H1 (cell line): ENCODE data around the gene CREG2. TPM values are rescaled to one million over a fixed set of nuclear protein-coding genes. Genes with fewer than 3 reads are reported as not detected.

Experiments used
- CTCF ChIA-PET: fragments of 300-600 bp; sonication (Branson Sonifier 250); formaldehyde crosslinking; loops from one replicate; lab custom pipeline; 2021; ENCODE audit not compliant: partially characterized antibody; lab: Charles Lee
- POLR2A ChIA-PET: fragments of 300-600 bp; sonication (Branson Sonifier 250); formaldehyde crosslinking; loops from one replicate; lab custom pipeline; 2021; ENCODE audit warnings: inconsistent platforms; ENCODE audit not compliant: partially characterized antibody; lab: Charles Lee
- DNase-seq, 2 experiments: peaks; one replicate each; pipeline versions ENCODE4 v3.0.0 to v3.0.0-alpha.2; 2010 to 2022; ENCODE audit warnings: low spot score in 2 of 2, low read depth in 1 of 2, mixed read lengths in 1 of 2
- FAIRE-seq: peaks from 2 replicates; lab custom pipeline; 2011; peaks lifted over from hg19 to GRCh38; lab: Jason Lieb, UNC
- H2AFZ ChIP-seq: 2 replicates; pipeline ENCODE4 v1.8.1; 2012; ENCODE audit warnings: low read length, inconsistent platforms
- H2AK5ac ChIP-seq: 2 replicates; pipeline ENCODE4 v1.6.1; 2013; ENCODE audit warnings: low read depth, low read length
- H2BK120ac ChIP-seq: replicated peaks from 2 replicates; pipeline ENCODE3; 2013; ENCODE audit warnings: low read depth, low read length, inconsistent platforms
- H2BK12ac ChIP-seq: 2 replicates; pipeline ENCODE4 v1.6.1; 2013; ENCODE audit warnings: low read depth, low read length
- H2BK15ac ChIP-seq: 2 replicates; pipeline ENCODE4 v1.6.1; 2013; ENCODE audit warnings: low read length
- H2BK20ac ChIP-seq: 2 replicates; pipeline ENCODE4 v1.6.1; 2013; ENCODE audit warnings: low read length
- H2BK5ac ChIP-seq: 2 replicates; pipeline ENCODE4 v1.6.1; 2013; ENCODE audit warnings: low read depth, low read length
- H3K14ac ChIP-seq: 2 replicates; pipeline ENCODE4 v1.6.1; 2013; ENCODE audit warnings: inconsistent platforms; ENCODE audit not compliant: insufficient read length
- H3K18ac ChIP-seq: 2 replicates; pipeline ENCODE4 v1.6.1; 2013; ENCODE audit warnings: low read length; ENCODE audit errors: extremely low read depth
- H3K23ac ChIP-seq: 2 replicates; pipeline ENCODE4 v1.6.1; 2013; ENCODE audit warnings: inconsistent platforms; ENCODE audit not compliant: insufficient read length
- H3K23me2 ChIP-seq: 2 replicates; pipeline ENCODE4 v1.6.1; 2013; ENCODE audit warnings: low read depth, low read length
- H3K27ac ChIP-seq: 2 replicates; pipeline ENCODE4 v1.6.1; 2011; ENCODE audit warnings: low read depth, low read length, inconsistent platforms
- H3K27me3 ChIP-seq, 4 experiments: replicated peaks in 1 of 4; 1 replicate in 1 of 4; 2 replicates in 3 of 4; pipeline versions ENCODE4 v1.6.1 to v1.8.1; 2011 to 2013; ENCODE audit warnings: low read length in 3 of 4, mild to moderate bottlenecking in 3 of 4, inconsistent platforms in 2 of 4, mixed read lengths in 2 of 4, moderate library complexity in 1 of 4; ENCODE audit not compliant: control insufficient read depth in 3 of 4, insufficient read depth in 3 of 4; ENCODE audit errors: extremely low read depth in 1 of 4
- H3K36me3 ChIP-seq, 4 experiments: 2 replicates each; pipeline versions ENCODE4 v1.6.1 to v1.8.1; 2011 to 2013; ENCODE audit warnings: mild to moderate bottlenecking in 4 of 4, low read length in 3 of 4, moderate library complexity in 2 of 4, control low read depth in 1 of 4, inconsistent platforms in 1 of 4; ENCODE audit not compliant: insufficient read depth in 4 of 4, control insufficient read depth in 2 of 4
- H3K4ac ChIP-seq: replicated peaks from 2 replicates; pipeline ENCODE3; 2013; ENCODE audit warnings: low read length, low read depth, mixed read lengths, inconsistent platforms; ENCODE audit not compliant: insufficient read length
- H3K4me1 ChIP-seq, 4 experiments: replicated peaks in 1 of 4; 1 replicate in 1 of 4; 2 replicates in 3 of 4; pipeline versions ENCODE4 v1.6.1 to v1.8.1; 2011 to 2013; ENCODE audit warnings: low read length in 3 of 4, inconsistent platforms in 2 of 4, mixed read lengths in 1 of 4; ENCODE audit not compliant: insufficient read depth in 4 of 4, control insufficient read depth in 3 of 4
- H3K4me2 ChIP-seq, 2 experiments: 2 replicates each; pipeline versions ENCODE4 v1.6.1 to v1.8.1; 2011 to 2013; ENCODE audit warnings: low read depth in 2 of 2, low read length in 2 of 2, control low read depth in 1 of 2, inconsistent platforms in 1 of 2, mild to moderate bottlenecking in 1 of 2; ENCODE audit not compliant: insufficient read depth in 1 of 2
- H3K4me3 ChIP-seq, 4 experiments: fragments of 200-600, 300-600 bp in 1 of 4; sonication (generic), shearing (Covaris generic), sonication (Bioruptor Twin) in 1 of 4; 2 replicates each; pipeline versions ENCODE4 v1.5.1 to v1.8.1; 2011 to 2016; ENCODE audit warnings: low read length in 4 of 4, low read depth in 3 of 4, control low read depth in 2 of 4, inconsistent platforms in 2 of 4, mild to moderate bottlenecking in 2 of 4, mixed read lengths in 1 of 4, moderate library complexity in 1 of 4; ENCODE audit not compliant: insufficient read depth in 2 of 4; ENCODE audit errors: extremely low read depth in 1 of 4
- H3K56ac ChIP-seq: replicated peaks from 2 replicates; pipeline ENCODE3; 2013; ENCODE audit warnings: low read depth, mild to moderate bottlenecking, mixed read lengths, low read length, inconsistent platforms; ENCODE audit not compliant: insufficient read length
- H3K79me1 ChIP-seq: 2 replicates; pipeline ENCODE4 v1.6.1; 2013; ENCODE audit warnings: low read depth, low read length, control low read depth
- H3K79me2 ChIP-seq, 2 experiments: 2 replicates each; pipeline versions ENCODE4 v1.6.1 to v1.8.1; 2012 to 2013; ENCODE audit warnings: low read length in 2 of 2, mild to moderate bottlenecking in 2 of 2, inconsistent platforms in 1 of 2; ENCODE audit not compliant: insufficient read depth in 2 of 2, control insufficient read depth in 1 of 2
- H3K9ac ChIP-seq, 4 experiments: replicated peaks in 1 of 4; 1 replicate in 1 of 4; 2 replicates in 3 of 4; pipeline versions ENCODE4 v1.6.1 to v1.8.1; 2011 to 2013; ENCODE audit warnings: low read depth in 3 of 4, low read length in 3 of 4, control low read depth in 2 of 4, mild to moderate bottlenecking in 2 of 4, moderate library complexity in 2 of 4, inconsistent platforms in 1 of 4; ENCODE audit errors: extremely low read depth in 1 of 4
- H3K9me3 ChIP-seq, 2 experiments: 2 replicates each; pipeline versions ENCODE4 v1.6.1 to v1.8.1; 2012 to 2013; ENCODE audit warnings: mild to moderate bottlenecking in 2 of 2, moderate library complexity in 2 of 2, control low read depth in 1 of 2, inconsistent platforms in 1 of 2, low read depth in 1 of 2, low read length in 1 of 2, mixed read lengths in 1 of 2; ENCODE audit not compliant: insufficient read depth in 2 of 2
- H4K20me1 ChIP-seq, 2 experiments: replicated peaks in 1 of 2; 2 replicates each; pipeline versions ENCODE3 to v1.8.1; 2011 to 2013; ENCODE audit warnings: inconsistent platforms in 2 of 2, low read length in 2 of 2, mild to moderate bottlenecking in 1 of 2; ENCODE audit not compliant: insufficient read depth in 2 of 2, control insufficient read depth in 1 of 2
- H4K5ac ChIP-seq: 2 replicates; pipeline ENCODE4 v1.6.1; 2013; ENCODE audit warnings: low read length, low read depth, mixed read lengths, inconsistent platforms; ENCODE audit not compliant: insufficient read length
- H4K8ac ChIP-seq: 2 replicates; pipeline ENCODE4 v1.8.0; 2013; ENCODE audit warnings: mild to moderate bottlenecking, moderate library complexity, low read length, inconsistent platforms; ENCODE audit not compliant: insufficient read depth; ENCODE audit errors: extremely low read depth
- H4K91ac ChIP-seq: replicated peaks from 2 replicates; pipeline ENCODE3; 2013; ENCODE audit warnings: low read length, mixed read lengths, inconsistent platforms; ENCODE audit not compliant: insufficient read length
- CTCF ChIP-seq, 3 experiments: IDR thresholded peaks; 1 replicate in 2 of 3; 2 replicates in 1 of 3; pipeline versions ENCODE4 v1.5.1 to v1.6.1; 2011; ENCODE audit warnings: low read length in 3 of 3, mild to moderate bottlenecking in 3 of 3, inconsistent platforms in 2 of 3, low read depth in 1 of 3, moderate library complexity in 1 of 3; ENCODE audit not compliant: insufficient read depth in 1 of 3; ENCODE audit errors: control extremely low read depth in 1 of 3
- FOSL1 ChIP-seq: IDR thresholded peaks from 2 replicates; pipeline ENCODE4 v1.6.1; 2011; ENCODE audit warnings: mild to moderate bottlenecking, low read depth, low read length, moderate library complexity; ENCODE audit not compliant: insufficient read depth
- RAD21 ChIP-seq, 2 experiments: IDR thresholded peaks in 1 of 2; conservative IDR thresholded peaks in 1 of 2; 2 replicates each; pipeline ENCODE4 v1.6.1; 2011; ENCODE audit warnings: low read depth in 2 of 2, low read length in 2 of 2, improper control_type of control experiment in 1 of 2, inconsistent platforms in 1 of 2, mild to moderate bottlenecking in 1 of 2, moderate library complexity in 1 of 2
- WGBS, 2 experiments: shearing (Covaris generic) in 1 of 2; methylation state at CpG; one replicate each; pipeline versions ENCODE4 v1.1.6 to v1.1.7; 2013 to 2015; ENCODE audit warnings: low lambda C conversion rate in 2 of 2, mixed read lengths in 2 of 2, inconsistent platforms in 1 of 2, low coverage in 1 of 2, missing lambda C conversion rate in 1 of 2; ENCODE audit not compliant: insufficient replicate concordance in 2 of 2, insufficient coverage in 1 of 2, insufficient read length in 1 of 2; ENCODE audit errors: extremely low coverage in 1 of 2, missing lambda C conversion rate in 1 of 2; 5-methylcytosine and 5-hydroxymethylcytosine counted together
- polyA plus RNA-seq, 7 experiments: library from polyadenylated mRNA; depleted of rRNA in 3 of 7; stranded (reverse) in 5 of 7; unstranded in 2 of 7; fragments of >200 nt in 5 of 7; fragments of 200-250 nt in 2 of 7; gene quantifications; 1 replicate in 5 of 7; 2 replicates in 1 of 7; 4 replicates in 1 of 7; pipeline versions ENCODE4 v1.2.1 to v1.2.3, GENCODE V29; 2011 to 2013; ENCODE audit warnings: missing spikeins in 2 of 7, mixed read lengths in 2 of 7
- total RNA-seq: library from RNA; stranded (reverse); fragmentation: NEBNext Ultra II Directional; extraction: Animal tissue kit (Norgen Biotek cat#: 25700); gene quantifications from 2 replicates; pipeline ENCODE4 v1.2.1, GENCODE V29; 2021

Gene CREG2
- total and polyA plus RNA-seq, 2 of the 8 experiments (the other 6 are each of a cell fraction or from before 2014, with no cell fraction given) = 2.0 to 2.2 TPM

DNA sequence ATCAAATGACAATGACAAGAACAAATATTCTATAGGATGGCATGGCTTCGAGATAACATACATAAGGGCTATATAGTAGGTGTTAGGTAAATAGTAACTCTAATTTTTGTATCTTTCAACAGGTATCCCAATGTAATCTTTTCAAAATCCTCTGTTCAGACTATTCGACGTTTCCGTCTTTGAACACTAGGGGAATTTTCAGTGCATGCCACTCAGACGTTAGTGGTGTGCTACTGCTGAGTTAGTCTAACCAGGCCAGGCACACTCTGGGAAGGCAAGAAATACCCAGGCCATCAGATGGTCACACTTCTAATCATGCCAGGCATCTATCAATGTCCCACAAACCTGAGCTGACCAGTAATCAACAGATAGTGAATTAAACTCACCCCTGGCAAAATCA is 14.6 kb upstream of the CREG2 start:
- no peak overlapping the region for H3K9ac ChIP-seq
- no peak for FAIRE-seq
- no peak overlapping the region for H3K4me2 ChIP-seq
- no peak overlapping the region for H3K56ac ChIP-seq
- H3K9me3 ChIP-seq = no peaks in the 10 kb centered on the region
- H4K20me1 ChIP-seq = no peaks in the 10 kb centered on the region
- no peak overlapping the region for H3K4ac ChIP-seq
- H3K4me1 ChIP-seq = peaks cover 1 to 7% (median 3%) of the 10 kb centered on the region in 4 experiments; a peak in 4 of 7 replicates
- no peak for DNase-seq
- no peaks in the 10 kb centered on the region for H3K23me2 ChIP-seq
- H2BK20ac ChIP-seq = no peak overlapping the region
- ChIA-PET POLR2A (no interaction called here), CTCF (interaction anchor here (0.6 to 3.3 kb wide), 6 partner anchors 12 to 322 kb away, joined by 3 to 15 read pairs (median 4); partner anchors contain the start of gene CREG2)
- H2BK12ac ChIP-seq = no peak overlapping the region
- H2AK5ac ChIP-seq = no peak overlapping the region
- H2AFZ ChIP-seq = no peak overlapping the region
- H4K5ac ChIP-seq = no peak overlapping the region
- H2BK120ac ChIP-seq = no peak overlapping the region
- no peak overlapping the region for H3K4me3 ChIP-seq
- H4K91ac ChIP-seq = no peak overlapping the region
- no peak overlapping the region for H2BK15ac ChIP-seq
- H3K18ac ChIP-seq = no peak overlapping the region
- WGBS, 2 experiments = 78% methylated on average over 5 of the region's 5 CpGs; no CpG with 5 or more reads in 1 of the 2 experiments
- no peaks in the 10 kb centered on the region for H3K79me2 ChIP-seq
- no peak overlapping the region for H3K23ac ChIP-seq
- no peaks in the 10 kb centered on the region for H3K79me1 ChIP-seq
- no peak overlapping the region for H3K14ac ChIP-seq
- TF ChIP-seq FOSL1 = no peak
- peak in 1 of 3 experiments; percentile 22; a peak in 1 of 4 replicates for TF ChIP-seq CTCF (IDR thresholded peaks at IDR 0.05; ENCODE audit: control extremely low read depth in 1 of 3, insufficient read depth in 1 of 3, low read depth in 1 of 3, low read length in 3 of 3)
- TF ChIP-seq RAD21 (IDR thresholded peaks at IDR 0.05 in 1 of 2, conservative IDR thresholded peaks at IDR 0.05 in 1 of 2; ENCODE audit: low read depth in 2 of 2, low read length in 2 of 2) = peak; percentile 23 to 30; a peak in 2 of 4 replicates
- TF ChIP-seq, all 59 proteins: peak for 2
- Histone ChIP-seq H4K8ac (no peak overlapping the region), H3K36me3 (no peaks in the 10 kb centered on the region), H2BK5ac (no peak overlapping the region), H3K27ac (no peak overlapping the region), H3K27me3 (no peaks in the 10 kb centered on the region)
